DND-41 (cell line): ENCODE results near the gene EML1.

ENCODE experiments used
- ATAC-seq: fragments of 200-7000 bp; cut with Tn5 transposase; 3 replicates; pipeline ENCODE4 v1.9.1; 2021; ENCODE audit warnings: low read depth; ENCODE audit not compliant: insufficient read depth
- DNase-seq: peaks from one replicate; pipeline ENCODE4 v3.0.0-alpha.2; 2020
- H2AFZ ChIP-seq: 2 replicates; pipeline ENCODE4 v1.6.0; 2012; ENCODE audit warnings: low read depth, low read length
- H3K27ac ChIP-seq: 2 replicates; pipeline ENCODE4 v1.5.1; 2012; ENCODE audit warnings: low read length, inconsistent platforms
- H3K27me3 ChIP-seq: fragments of 200-600 bp; sonication (generic); 2 replicates; pipeline ENCODE4 v1.6.0; 2012; ENCODE audit warnings: low read length, mild to moderate bottlenecking, inconsistent platforms; ENCODE audit not compliant: insufficient read depth, poor library complexity
- H3K36me3 ChIP-seq: 2 replicates; pipeline ENCODE4 v1.5.1; 2012; ENCODE audit warnings: low read length, inconsistent platforms; ENCODE audit not compliant: insufficient read depth
- H3K4me1 ChIP-seq: 2 replicates; pipeline ENCODE4 v1.5.1; 2012; ENCODE audit warnings: mild to moderate bottlenecking, low read length; ENCODE audit not compliant: insufficient read depth
- H3K4me2 ChIP-seq: 2 replicates; pipeline ENCODE4 v1.6.0; 2012; ENCODE audit warnings: mild to moderate bottlenecking, moderate library complexity, low read length, inconsistent platforms; ENCODE audit not compliant: insufficient read depth
- H3K4me3 ChIP-seq, 2 experiments: fragments of 200-600 bp in 1 of 2; shearing (Covaris generic) in 1 of 2; 2 replicates each; pipeline ENCODE4 v1.5.1; 2012 to 2016; ENCODE audit warnings: inconsistent platforms in 2 of 2, low read length in 2 of 2, mild to moderate bottlenecking in 2 of 2, low read depth in 1 of 2, moderate library complexity in 1 of 2
- H3K79me2 ChIP-seq: 2 replicates; pipeline ENCODE4 v1.6.0; 2012; ENCODE audit warnings: low read length, inconsistent platforms; ENCODE audit not compliant: insufficient read depth
- H3K9ac ChIP-seq: 2 replicates; pipeline ENCODE4 v1.6.0; 2012; ENCODE audit warnings: low read depth, mild to moderate bottlenecking, inconsistent platforms, low read length, moderate library complexity
- H3K9me3 ChIP-seq: 2 replicates; pipeline ENCODE4 v1.5.1; 2012; ENCODE audit warnings: low read length, moderate library complexity, mild to moderate bottlenecking, inconsistent platforms; ENCODE audit not compliant: insufficient read depth, severe bottlenecking
- H4K20me1 ChIP-seq: 2 replicates; pipeline ENCODE4 v1.6.0; 2012; ENCODE audit warnings: low read length; ENCODE audit not compliant: insufficient read depth
- EZH2 ChIP-seq: IDR thresholded peaks from 3 replicates; pipeline ENCODE4 v1.6.1; 2012; ENCODE audit warnings: borderline replicate concordance, low read depth, mild to moderate bottlenecking, moderate library complexity, low read length, inconsistent platforms; ENCODE audit not compliant: severe bottlenecking
- TF ChIP-seq, protein P1 (sequence below): IDR thresholded peaks from 2 replicates; pipeline ENCODE4 v1.5.1; 2012; ENCODE audit warnings: borderline replicate concordance, low read length, moderate library complexity, mild to moderate bottlenecking; ENCODE audit not compliant: poor library complexity, severe bottlenecking; ENCODE audit errors: extremely low read depth

EML1 gene

DNA sequence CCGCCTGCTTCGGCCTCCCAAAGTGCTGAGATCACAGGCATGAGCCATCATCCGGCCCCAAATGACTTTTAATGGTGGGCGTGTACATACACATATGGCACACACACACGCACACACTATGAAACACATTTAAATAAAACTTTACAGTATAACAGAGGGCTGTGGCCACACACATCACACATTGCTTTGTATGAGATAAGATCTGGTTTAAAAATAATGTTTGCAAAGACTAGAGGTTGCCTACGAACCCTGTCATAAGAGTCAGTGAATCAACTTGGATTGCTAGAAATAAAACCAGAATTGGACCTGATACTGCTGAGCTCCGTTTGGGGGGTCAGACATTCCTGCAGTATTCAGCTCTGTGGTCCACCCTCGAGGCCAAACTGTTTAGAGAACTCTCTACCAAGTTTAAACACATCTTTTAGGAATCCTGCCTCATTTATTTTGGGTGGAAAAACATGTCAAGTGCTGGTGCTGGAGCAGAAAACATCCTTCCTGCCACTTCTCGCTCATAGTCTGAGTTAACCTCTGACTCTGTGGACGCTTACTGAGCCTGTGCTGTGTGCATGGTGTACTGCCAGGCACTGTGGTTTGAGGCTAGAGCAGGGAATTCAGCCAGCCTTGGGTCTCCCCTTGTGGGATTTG is 47.8 kb upstream of the EML1 start:
- Histone ChIP-seq H3K4me3 (no peak overlapping the region), H3K27ac (no peak overlapping the region), H3K9ac (no peak overlapping the region), H3K9me3 (no peaks in the 10 kb centered on the region), H2AFZ (no peak overlapping the region), H3K27me3 (peaks cover 12% of the 10 kb centered on the region), H3K79me2 (no peaks in the 10 kb centered on the region), H4K20me1 (0 out of 2 replicates have a peak, but pooled peaks cover 6% of the 10 kb centered on the region), H3K4me2 (no peak overlapping the region), H3K4me1 (no peaks in the 10 kb centered on the region), H3K36me3 (no peaks in the 10 kb centered on the region)
- DNase-seq: no peak
- TF ChIP-seq, protein P1, sequence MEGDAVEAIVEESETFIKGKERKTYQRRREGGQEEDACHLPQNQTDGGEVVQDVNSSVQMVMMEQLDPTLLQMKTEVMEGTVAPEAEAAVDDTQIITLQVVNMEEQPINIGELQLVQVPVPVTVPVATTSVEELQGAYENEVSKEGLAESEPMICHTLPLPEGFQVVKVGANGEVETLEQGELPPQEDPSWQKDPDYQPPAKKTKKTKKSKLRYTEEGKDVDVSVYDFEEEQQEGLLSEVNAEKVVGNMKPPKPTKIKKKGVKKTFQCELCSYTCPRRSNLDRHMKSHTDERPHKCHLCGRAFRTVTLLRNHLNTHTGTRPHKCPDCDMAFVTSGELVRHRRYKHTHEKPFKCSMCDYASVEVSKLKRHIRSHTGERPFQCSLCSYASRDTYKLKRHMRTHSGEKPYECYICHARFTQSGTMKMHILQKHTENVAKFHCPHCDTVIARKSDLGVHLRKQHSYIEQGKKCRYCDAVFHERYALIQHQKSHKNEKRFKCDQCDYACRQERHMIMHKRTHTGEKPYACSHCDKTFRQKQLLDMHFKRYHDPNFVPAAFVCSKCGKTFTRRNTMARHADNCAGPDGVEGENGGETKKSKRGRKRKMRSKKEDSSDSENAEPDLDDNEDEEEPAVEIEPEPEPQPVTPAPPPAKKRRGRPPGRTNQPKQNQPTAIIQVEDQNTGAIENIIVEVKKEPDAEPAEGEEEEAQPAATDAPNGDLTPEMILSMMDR: no peak
- TF ChIP-seq EZH2: no peak
- no peak for ATAC-seq

DNA sequence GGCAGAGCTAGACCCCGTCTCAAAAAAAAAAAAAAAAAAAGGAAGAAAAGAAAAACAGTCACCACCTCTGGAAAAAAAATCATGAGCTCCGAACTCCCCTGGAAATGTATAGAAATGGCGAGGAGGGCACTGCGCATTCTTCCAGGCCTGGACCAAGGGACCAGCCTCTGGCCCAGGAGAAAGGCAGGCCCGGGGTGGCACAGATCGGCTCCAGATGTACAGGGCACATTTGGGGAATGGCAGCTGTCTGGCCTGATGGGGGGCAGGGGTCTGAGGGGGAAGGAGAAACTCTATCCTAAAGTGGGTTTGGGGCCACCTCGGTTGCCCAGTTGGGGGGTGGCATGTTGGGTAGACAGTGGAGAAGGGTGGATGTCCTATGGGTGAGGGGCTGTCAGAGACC is 46.0 kb upstream of the EML1 start:
- no peaks in the 10 kb centered on the region for H3K4me1 ChIP-seq
- H3K4me2 ChIP-seq: no peak overlapping the region
- H3K9me3 ChIP-seq: no peaks in the 10 kb centered on the region
- DNase-seq (no peak), ATAC-seq (no peak)
- H4K20me1 ChIP-seq: 0 out of 2 replicates have a peak, but pooled peaks cover 14% of the 10 kb centered on the region
- TF ChIP-seq, protein P1: no peak
- no peak for TF ChIP-seq EZH2
- no peak overlapping the region for H3K27ac ChIP-seq
- H3K4me3 ChIP-seq: no peak overlapping the region
- H3K27me3 ChIP-seq: peaks cover 28% of the 10 kb centered on the region
- H3K36me3 ChIP-seq: no peaks in the 10 kb centered on the region
- H3K79me2 ChIP-seq: no peaks in the 10 kb centered on the region
- no peak overlapping the region for H3K9ac ChIP-seq
- no peak overlapping the region for H2AFZ ChIP-seq

DNA sequence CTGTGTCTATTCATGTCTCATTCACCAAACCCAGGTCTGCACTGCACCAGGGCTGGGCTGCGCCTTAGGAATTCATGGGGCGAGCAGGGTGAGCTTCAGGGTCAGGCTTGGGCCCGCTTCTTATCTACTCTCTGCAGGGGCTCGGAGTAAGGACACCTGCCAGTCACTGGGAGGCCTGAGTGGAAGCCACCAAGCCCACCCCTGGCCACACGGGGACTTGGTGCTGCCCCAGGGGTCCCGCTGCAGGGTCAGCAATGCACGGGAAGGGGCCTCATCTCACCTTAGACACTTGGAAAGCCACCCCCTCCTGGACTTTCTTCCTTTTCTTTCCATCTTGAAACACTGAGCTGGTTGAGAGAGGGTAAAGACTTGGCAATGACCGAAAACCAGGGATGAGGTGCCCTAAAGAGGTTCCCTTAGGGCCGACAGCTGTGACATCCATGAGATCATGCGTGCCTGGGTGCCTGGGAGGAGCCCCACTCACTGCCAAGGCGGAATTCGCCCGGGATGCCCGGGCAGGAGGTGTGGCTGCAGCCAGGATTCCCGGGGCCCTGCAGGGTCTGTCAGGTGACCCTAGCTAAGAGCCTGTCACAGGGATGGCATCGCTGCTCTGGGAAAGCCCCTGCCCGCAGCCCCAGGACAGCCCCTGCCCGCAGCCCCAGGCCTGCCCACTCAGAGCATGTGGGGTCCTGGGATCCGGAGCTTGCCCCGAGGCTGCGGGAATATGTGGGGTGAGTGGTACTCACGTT is 45.5 kb upstream of the EML1 start:
- Histone ChIP-seq H3K27ac (no peak overlapping the region), H3K27me3 (peaks cover 28% of the 10 kb centered on the region), H2AFZ (no peak overlapping the region), H3K9me3 (no peaks in the 10 kb centered on the region), H3K4me3 (no peak overlapping the region), H3K4me2 (no peak overlapping the region), H3K79me2 (no peaks in the 10 kb centered on the region), H3K4me1 (no peaks in the 10 kb centered on the region), H3K36me3 (no peaks in the 10 kb centered on the region), H4K20me1 (0 out of 2 replicates have a peak, but pooled peaks cover 14% of the 10 kb centered on the region), H3K9ac (no peak overlapping the region)
- TF ChIP-seq, protein P1: no peak
- TF ChIP-seq EZH2: no peak
- no peak for DNase-seq
- no peak for ATAC-seq
